HG03025 (cell line): ENCODE data around the gene FUCA2.

Source experiments
- ATAC-seq: cut with Tn5 transposase; IDR thresholded peaks from one replicate; pipeline ENCODE4 v1.9.1; 2021; ENCODE audit warnings: mild to moderate bottlenecking, moderate library complexity; ENCODE audit not compliant: unreplicated experiment, low FRiP score

Gene FUCA2

GRCh38 chr6:143510991-143511891 lies at the start of gene FUCA2:
TSS of gene FUCA2 (minus strand) at chr6:143511720. CDS start at chr6:143511634, 86 bp downstream.
- peak; percentile 55 for ATAC-seq

- ATAC-seq = no peak
These were observed 49.7 kb upstream of the FUCA2 start for GRCh38 chr6:143561105-143561704.

GRCh38 chr6:143559051-143559660 lies 47.6 kb upstream of the FUCA2 start:
- no peak for ATAC-seq

GRCh38 chr6:143556529-143556928 lies 45.0 kb upstream of the FUCA2 start:
- no peak for ATAC-seq

GRCh38 chr6:143555582-143555981 lies 44.1 kb upstream of the FUCA2 start:
- ATAC-seq = no peak

GRCh38 chr6:143555071-143555492 lies 43.6 kb upstream of the FUCA2 start:
- no peak for ATAC-seq

GRCh38 chr6:143553337-143553736 lies 41.8 kb upstream of the FUCA2 start:
- ATAC-seq = no peak

- ATAC-seq = no peak
These were observed 38.4 kb upstream of the FUCA2 start for GRCh38 chr6:143549949-143550268.

- ATAC-seq = peak; percentile 78
These were observed 37.9 kb upstream of the FUCA2 start for GRCh38 chr6:143549221-143549948.

GRCh38 chr6:143546599-143546998 lies 35.1 kb upstream of the FUCA2 start:
- ATAC-seq = no peak

- ATAC-seq = no peak
These were observed 34.5 kb upstream of the FUCA2 start for GRCh38 chr6:143545976-143546547.

GRCh38 chr6:143545165-143545564 lies 33.6 kb upstream of the FUCA2 start:
- ATAC-seq = no peak

GRCh38 chr6:143544011-143544696 lies 32.6 kb upstream of the FUCA2 start:
- no peak for ATAC-seq

- no peak for ATAC-seq
These were observed 31.9 kb upstream of the FUCA2 start for GRCh38 chr6:143543435-143543834.

- no peak for ATAC-seq
These were observed 31.4 kb upstream of the FUCA2 start for GRCh38 chr6:143542888-143543287.

GRCh38 chr6:143540192-143540591 lies 28.7 kb upstream of the FUCA2 start:
- ATAC-seq = no peak

- no peak for ATAC-seq
These were observed 28.2 kb upstream of the FUCA2 start for GRCh38 chr6:143539734-143540133.

GRCh38 chr6:143539106-143539505 lies 27.6 kb upstream of the FUCA2 start:
- ATAC-seq = no peak

GRCh38 chr6:143538374-143538773 lies 26.9 kb upstream of the FUCA2 start:
- no peak for ATAC-seq
